ENCODE results near the gene HBEGF. TPM values are rescaled to one million over a fixed set of nuclear protein-coding genes. Genes with fewer than 3 reads are reported as not detected.

Gene HBEGF
- polyA plus RNA-seq, 2 of the 4 experiments (the other 2 are of a cell fraction), result 3.4 to 5.0 TPM

GRCh38 chr5:140362311-140362710, 15.9 kb upstream of the HBEGF start (continued):
- no peak for TF ChIP-seq ZFP36 (IDR thresholded peaks at IDR 0.05; ENCODE audit: borderline replicate concordance, partially characterized antibody)
- TF ChIP-seq, protein P1, sequence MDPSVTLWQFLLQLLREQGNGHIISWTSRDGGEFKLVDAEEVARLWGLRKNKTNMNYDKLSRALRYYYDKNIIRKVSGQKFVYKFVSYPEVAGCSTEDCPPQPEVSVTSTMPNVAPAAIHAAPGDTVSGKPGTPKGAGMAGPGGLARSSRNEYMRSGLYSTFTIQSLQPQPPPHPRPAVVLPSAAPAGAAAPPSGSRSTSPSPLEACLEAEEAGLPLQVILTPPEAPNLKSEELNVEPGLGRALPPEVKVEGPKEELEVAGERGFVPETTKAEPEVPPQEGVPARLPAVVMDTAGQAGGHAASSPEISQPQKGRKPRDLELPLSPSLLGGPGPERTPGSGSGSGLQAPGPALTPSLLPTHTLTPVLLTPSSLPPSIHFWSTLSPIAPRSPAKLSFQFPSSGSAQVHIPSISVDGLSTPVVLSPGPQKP (IDR thresholded peaks at IDR 0.05; ENCODE audit: low read depth, low read length), result no peak
- no peak for TF ChIP-seq RARB (CRISPR knock-in tag; IDR thresholded peaks at IDR 0.05)
- no peak for TF ChIP-seq ESRRA (IDR thresholded peaks at IDR 0.05; ENCODE audit: borderline replicate concordance, low read length)
- no peak for TF ChIP-seq PHF8 (IDR thresholded peaks at IDR 0.05; ENCODE audit: borderline replicate concordance, low read depth)

GRCh38 chr5:140361901-140362300, 15.5 kb upstream of the HBEGF start:
- 70% methylated on average over 2 of the region's 2 CpGs for WGBS (ENCODE audit: missing lambda C conversion rate)

More at GRCh38 chr5:140361901-140362300, 15.5 kb upstream of the HBEGF start:
- H3K4me3 ChIP-seq, result no peak overlapping the region
- H3K4me2 ChIP-seq, result no peak overlapping the region
- H3K4me1 ChIP-seq, result peaks cover 5% of the 10 kb centered on the region; the same call in 1 of the 3 replicates
- ATAC-seq (no peak), DNase-seq (ENCODE audit: low read depth in 1 of 2, low spot score in 1 of 2) (no peak), FAIRE-seq (no peak)
- TF ChIP-seq, protein P2, sequence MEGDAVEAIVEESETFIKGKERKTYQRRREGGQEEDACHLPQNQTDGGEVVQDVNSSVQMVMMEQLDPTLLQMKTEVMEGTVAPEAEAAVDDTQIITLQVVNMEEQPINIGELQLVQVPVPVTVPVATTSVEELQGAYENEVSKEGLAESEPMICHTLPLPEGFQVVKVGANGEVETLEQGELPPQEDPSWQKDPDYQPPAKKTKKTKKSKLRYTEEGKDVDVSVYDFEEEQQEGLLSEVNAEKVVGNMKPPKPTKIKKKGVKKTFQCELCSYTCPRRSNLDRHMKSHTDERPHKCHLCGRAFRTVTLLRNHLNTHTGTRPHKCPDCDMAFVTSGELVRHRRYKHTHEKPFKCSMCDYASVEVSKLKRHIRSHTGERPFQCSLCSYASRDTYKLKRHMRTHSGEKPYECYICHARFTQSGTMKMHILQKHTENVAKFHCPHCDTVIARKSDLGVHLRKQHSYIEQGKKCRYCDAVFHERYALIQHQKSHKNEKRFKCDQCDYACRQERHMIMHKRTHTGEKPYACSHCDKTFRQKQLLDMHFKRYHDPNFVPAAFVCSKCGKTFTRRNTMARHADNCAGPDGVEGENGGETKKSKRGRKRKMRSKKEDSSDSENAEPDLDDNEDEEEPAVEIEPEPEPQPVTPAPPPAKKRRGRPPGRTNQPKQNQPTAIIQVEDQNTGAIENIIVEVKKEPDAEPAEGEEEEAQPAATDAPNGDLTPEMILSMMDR (IDR thresholded peaks at IDR 0.05), result no peak
- no peak for TF ChIP-seq TFCP2L1 (CRISPR knock-in tag; IDR thresholded peaks at IDR 0.05)
- no peak for TF ChIP-seq NPAS2 (CRISPR knock-in tag; IDR thresholded peaks at IDR 0.05; ENCODE audit: borderline replicate concordance)
- no peak for TF ChIP-seq HOXB13 (CRISPR knock-in tag; IDR thresholded peaks at IDR 0.05; ENCODE audit: low read depth)
- TF ChIP-seq EHF (CRISPR knock-in tag; IDR thresholded peaks at IDR 0.05), result no peak
- TF ChIP-seq REST (IDR thresholded peaks at IDR 0.05), result no peak
- TF ChIP-seq, protein P3, sequence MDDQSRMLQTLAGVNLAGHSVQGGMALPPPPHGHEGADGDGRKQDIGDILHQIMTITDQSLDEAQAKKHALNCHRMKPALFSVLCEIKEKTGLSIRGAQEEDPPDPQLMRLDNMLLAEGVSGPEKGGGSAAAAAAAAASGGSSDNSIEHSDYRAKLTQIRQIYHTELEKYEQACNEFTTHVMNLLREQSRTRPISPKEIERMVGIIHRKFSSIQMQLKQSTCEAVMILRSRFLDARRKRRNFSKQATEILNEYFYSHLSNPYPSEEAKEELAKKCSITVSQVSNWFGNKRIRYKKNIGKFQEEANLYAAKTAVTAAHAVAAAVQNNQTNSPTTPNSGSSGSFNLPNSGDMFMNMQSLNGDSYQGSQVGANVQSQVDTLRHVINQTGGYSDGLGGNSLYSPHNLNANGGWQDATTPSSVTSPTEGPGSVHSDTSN (IDR thresholded peaks at IDR 0.05), result no peak
- TF ChIP-seq HMGXB4 (CRISPR knock-in tag; IDR thresholded peaks at IDR 0.05; ENCODE audit: borderline replicate concordance), result no peak
- TF ChIP-seq NR3C1 (IDR thresholded peaks at IDR 0.05), result no peak
- TF ChIP-seq RFX5 (IDR thresholded peaks at IDR 0.05), result no peak
- TF ChIP-seq, protein P1 (IDR thresholded peaks at IDR 0.05; ENCODE audit: low read depth, low read length), result no peak
- no peak for TF ChIP-seq POLR2A (IDR thresholded peaks at IDR 0.05; ENCODE audit: low read length)
- TF ChIP-seq RARB (CRISPR knock-in tag; IDR thresholded peaks at IDR 0.05), result no peak
- TF ChIP-seq MYC (IDR thresholded peaks at IDR 0.05; ENCODE audit: borderline replicate concordance, low read length), result no peak
- no peak for TF ChIP-seq ZNF302 (CRISPR knock-in tag; IDR thresholded peaks at IDR 0.05)
- TF ChIP-seq, protein P4, sequence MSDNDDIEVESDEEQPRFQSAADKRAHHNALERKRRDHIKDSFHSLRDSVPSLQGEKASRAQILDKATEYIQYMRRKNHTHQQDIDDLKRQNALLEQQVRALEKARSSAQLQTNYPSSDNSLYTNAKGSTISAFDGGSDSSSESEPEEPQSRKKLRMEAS (IDR thresholded peaks at IDR 0.05), result no peak
- TF ChIP-seq CBX2 (IDR thresholded peaks at IDR 0.05; ENCODE audit: borderline replicate concordance, low read depth), result no peak
- TF ChIP-seq CHD4 (IDR thresholded peaks at IDR 0.05; ENCODE audit: borderline replicate concordance), result no peak
- no peak for TF ChIP-seq TP53 (CRISPR knock-in tag; IDR thresholded peaks at IDR 0.05)
- ChIA-PET CTCF (interaction anchor here (0.6 to 36.9 kb wide), 8 partner anchors 11 to 358 kb away, joined by 3 to 1613 read pairs (median 6); partner anchors contain the start of gene HBEGF), POLR2A (no interaction called here)
- no peak overlapping the region for H3K27ac ChIP-seq
- no peaks in the 10 kb centered on the region for H3K9me3 ChIP-seq

All from A549 (cell line).